ENCODE data around the gene TAF11. TPM values are rescaled to one million over a fixed set of nuclear protein-coding genes. Genes with fewer than 3 reads are reported as not detected.
"Not testable (repeated sequence)": the region's sequence is repeated elsewhere in the genome, so short reads cannot be mapped to it uniquely, and the experiment has no call there.

The TAF11 gene
- total and polyA plus RNA-seq, 8 donors: 22.6 to 52.1 (median 49.9) TPM

DNA sequence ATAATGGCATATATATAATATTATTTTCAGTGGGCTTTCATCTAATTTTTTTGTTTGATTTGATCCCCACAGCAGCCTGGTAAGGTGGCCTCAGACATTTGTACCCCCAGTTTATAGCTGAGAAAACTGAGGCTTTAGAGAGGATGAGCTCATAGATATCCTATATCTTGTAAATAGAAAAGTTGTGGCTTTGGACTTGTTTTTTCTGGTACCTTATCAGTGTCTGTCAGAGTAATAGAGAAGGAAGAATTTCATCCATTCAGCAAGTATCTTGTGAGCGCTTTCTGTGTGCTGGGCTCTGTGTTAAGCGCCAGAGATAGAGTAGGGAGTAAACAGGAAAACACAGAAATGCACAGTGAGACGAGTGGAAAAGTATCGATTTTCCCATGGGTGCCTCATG is 27.9 kb downstream of the TAF11 start:
- no peak for DNase-seq
- no peak overlapping the region for H3K4me3 ChIP-seq
- no peak for ATAC-seq
- no peaks in the 10 kb centered on the region for H3K9me3 ChIP-seq
- no peaks in the 10 kb centered on the region for H3K27me3 ChIP-seq
- H3K4me1 ChIP-seq: no peaks in the 10 kb centered on the region
- intact Hi-C loops (cut with DNase I): no loop called here
- TF ChIP-seq, protein P1, sequence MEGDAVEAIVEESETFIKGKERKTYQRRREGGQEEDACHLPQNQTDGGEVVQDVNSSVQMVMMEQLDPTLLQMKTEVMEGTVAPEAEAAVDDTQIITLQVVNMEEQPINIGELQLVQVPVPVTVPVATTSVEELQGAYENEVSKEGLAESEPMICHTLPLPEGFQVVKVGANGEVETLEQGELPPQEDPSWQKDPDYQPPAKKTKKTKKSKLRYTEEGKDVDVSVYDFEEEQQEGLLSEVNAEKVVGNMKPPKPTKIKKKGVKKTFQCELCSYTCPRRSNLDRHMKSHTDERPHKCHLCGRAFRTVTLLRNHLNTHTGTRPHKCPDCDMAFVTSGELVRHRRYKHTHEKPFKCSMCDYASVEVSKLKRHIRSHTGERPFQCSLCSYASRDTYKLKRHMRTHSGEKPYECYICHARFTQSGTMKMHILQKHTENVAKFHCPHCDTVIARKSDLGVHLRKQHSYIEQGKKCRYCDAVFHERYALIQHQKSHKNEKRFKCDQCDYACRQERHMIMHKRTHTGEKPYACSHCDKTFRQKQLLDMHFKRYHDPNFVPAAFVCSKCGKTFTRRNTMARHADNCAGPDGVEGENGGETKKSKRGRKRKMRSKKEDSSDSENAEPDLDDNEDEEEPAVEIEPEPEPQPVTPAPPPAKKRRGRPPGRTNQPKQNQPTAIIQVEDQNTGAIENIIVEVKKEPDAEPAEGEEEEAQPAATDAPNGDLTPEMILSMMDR (IDR thresholded peaks at IDR 0.05): no peak
- no peak overlapping the region for H3K27ac ChIP-seq
- peaks cover 0 to 87% of the 10 kb centered on the region in 2 donors for H3K36me3 ChIP-seq

DNA sequence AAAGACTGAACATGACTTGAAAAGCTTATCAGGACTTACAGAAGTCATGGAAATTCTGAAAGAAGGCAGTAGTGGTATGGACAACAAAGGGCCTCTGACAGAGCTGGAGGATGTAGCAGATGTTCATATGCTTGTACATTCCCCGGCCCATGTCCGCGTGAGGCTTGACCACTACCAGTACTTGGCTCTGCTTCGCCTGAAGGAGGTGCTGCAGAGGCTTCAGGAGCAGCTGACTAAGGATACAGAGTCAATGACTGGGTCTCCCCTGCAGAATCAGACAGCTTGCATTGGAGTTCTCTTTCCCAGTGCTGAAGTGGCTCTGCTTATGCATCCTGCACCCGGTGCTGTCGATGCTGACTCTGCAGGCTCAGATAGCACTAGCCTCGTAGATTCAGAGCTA is 29.2 kb downstream of the TAF11 start:
- Histone ChIP-seq H3K9me3 (no peaks in the 10 kb centered on the region), H3K27me3 (no peaks in the 10 kb centered on the region), H3K4me1 (no peaks in the 10 kb centered on the region), H3K4me3 (no peak overlapping the region), H3K27ac (no peak overlapping the region), H3K36me3 (peaks cover 0 to 83% of the 10 kb centered on the region in 2 donors)
- intact Hi-C loops (cut with DNase I): no loop called here
- TF ChIP-seq, protein P1 (IDR thresholded peaks at IDR 0.05): no peak
- ATAC-seq: no peak
- no peak for DNase-seq

DNA sequence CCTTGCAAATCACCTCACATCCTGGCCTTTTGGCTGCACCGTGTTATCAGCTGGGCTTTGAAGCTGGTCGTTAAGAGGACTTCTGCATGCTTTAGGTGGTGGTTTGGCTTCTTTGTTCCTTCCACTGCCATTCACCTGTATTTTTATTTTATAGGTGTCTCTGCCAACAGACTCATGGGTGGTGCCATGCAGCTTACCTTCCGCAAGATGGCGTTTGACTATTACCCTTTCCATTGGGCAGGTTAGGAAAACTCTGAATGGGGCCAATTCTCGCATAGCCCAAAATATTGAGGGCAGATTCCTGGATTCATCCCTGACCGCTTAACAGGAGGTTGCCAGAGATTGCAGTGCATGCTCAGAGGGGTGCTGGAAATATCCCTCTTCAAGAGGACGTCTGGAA is 32.4 kb downstream of the TAF11 start:
- intact Hi-C loops (cut with DNase I): no loop called here
- H3K36me3 ChIP-seq: peaks cover 0 to 82% of the 10 kb centered on the region in 2 donors
- TF ChIP-seq, protein P1 (IDR thresholded peaks at IDR 0.05): no peak

DNA sequence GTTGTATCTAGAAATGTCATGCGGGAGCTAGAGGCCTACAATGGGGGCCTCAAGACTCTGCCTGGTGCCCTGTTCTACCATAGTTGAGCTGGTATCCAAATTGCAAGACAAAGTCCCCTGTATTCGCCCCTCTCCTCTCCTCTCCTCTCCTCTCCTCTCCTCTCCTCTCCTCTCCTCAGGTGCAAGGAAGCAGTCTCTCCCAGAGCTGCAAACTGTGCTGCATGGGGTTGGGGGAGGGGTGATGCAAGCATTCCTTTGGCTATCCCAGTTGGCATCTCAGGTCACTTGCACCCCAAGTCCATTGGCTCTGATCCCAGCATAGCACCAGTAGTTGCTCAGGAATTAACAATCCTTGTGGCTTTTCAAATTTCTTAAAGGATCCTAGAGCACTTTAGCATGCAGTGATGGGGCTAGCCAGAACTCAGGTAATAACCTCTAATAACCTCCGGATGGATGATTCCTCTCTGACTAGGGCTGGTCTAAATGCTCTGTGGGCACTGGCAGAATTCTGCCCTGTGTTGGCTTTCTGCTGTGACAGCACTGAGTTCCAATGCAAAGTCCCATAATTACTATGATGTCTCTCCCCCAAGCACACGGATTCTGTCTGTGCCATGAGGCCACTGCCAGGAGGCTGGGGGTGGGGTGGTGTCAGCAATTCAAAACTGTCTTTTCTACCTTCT is 35.3 kb downstream of the TAF11 start:
- Histone ChIP-seq H3K4me1 (no peaks in the 10 kb centered on the region), H3K4me3 (no peak overlapping the region), H3K27me3 (no peaks in the 10 kb centered on the region), H3K27ac (no peak overlapping the region), H3K36me3 (peaks cover 0 to 60% of the 10 kb centered on the region in 2 donors), H3K9me3 (no peaks in the 10 kb centered on the region)
- TF ChIP-seq, protein P1 (IDR thresholded peaks at IDR 0.05): no peak
- intact Hi-C loops (cut with DNase I): no loop called here
- ATAC-seq (peak; percentile 14), DNase-seq (no peak)

More for the DNA sequence above, 32.4 kb downstream of the TAF11 start:
- H3K27me3 ChIP-seq: no peaks in the 10 kb centered on the region
- H3K4me1 ChIP-seq: no peaks in the 10 kb centered on the region
- no peak for DNase-seq
- ATAC-seq: no peak
- no peaks in the 10 kb centered on the region for H3K9me3 ChIP-seq
- H3K27ac ChIP-seq: no peak overlapping the region
- no peak overlapping the region for H3K4me3 ChIP-seq

DNA sequence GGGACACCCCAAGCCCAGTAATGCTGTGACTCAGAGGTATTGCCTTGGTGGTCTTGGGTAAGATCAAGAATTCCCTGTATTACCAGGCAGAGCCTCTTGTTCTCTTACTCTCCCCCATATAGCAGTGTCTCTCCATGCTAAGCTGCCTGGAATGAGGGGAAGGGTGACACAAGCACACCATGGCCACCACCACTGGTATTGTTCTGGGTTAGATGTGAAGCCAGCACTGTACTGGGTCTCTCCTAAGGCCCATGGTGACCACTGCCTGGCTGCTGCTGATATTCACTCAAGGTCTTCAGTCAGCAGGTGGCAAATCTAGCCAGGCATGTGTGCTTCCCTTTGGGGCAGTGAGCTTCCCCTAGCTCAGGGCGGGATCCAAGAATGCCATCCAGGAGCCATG is 36.5 kb downstream of the TAF11 start:
- H3K27me3 ChIP-seq: no peaks in the 10 kb centered on the region
- H3K36me3 ChIP-seq: peaks cover 0 to 49% of the 10 kb centered on the region in 2 donors
- no peak overlapping the region for H3K4me3 ChIP-seq
- DNase-seq: no peak
- TF ChIP-seq, protein P1 (IDR thresholded peaks at IDR 0.05): no peak
- H3K27ac ChIP-seq: no peak overlapping the region
- no peaks in the 10 kb centered on the region for H3K9me3 ChIP-seq
- no peak for ATAC-seq
- no peaks in the 10 kb centered on the region for H3K4me1 ChIP-seq
- intact Hi-C loops (cut with DNase I): no loop called here

DNA sequence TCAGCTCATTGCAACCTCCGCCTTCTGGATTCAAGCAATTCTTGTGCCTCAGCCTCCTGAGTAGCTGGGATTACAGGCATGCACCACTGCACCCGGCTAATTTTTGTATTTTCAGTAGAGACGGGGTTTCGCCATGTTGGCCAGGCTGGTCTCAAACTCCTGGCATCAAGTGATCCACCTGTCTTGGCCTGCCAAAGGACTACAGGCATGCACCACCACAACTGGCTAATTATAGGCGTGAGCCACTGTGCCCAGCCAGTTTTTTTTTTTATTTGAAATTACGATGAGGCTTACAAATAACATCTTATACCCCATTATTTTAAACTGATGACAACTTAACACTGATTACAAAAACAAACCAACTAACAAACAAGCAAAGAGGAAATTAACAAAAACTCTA is 38.8 kb downstream of the TAF11 start:
- ATAC-seq; DNase-seq; H3K4me1 ChIP-seq; intact Hi-C loops (cut with DNase I); H3K9me3 ChIP-seq; H3K27me3 ChIP-seq; H3K4me3 ChIP-seq; H3K27ac ChIP-seq: not testable (repeated sequence)
- peaks cover 0 to 36% of the 10 kb centered on the region in 2 donors for H3K36me3 ChIP-seq
